ENCODE results near the gene SOWAHA.

The SOWAHA gene

GRCh38 chr5:132823481-132824050 lies 10.5 kb downstream of the SOWAHA start:
- TF ChIP-seq CTCF (IDR thresholded peaks at IDR 0.05; ENCODE audit: low read depth, low read length), result no peak
- no peak for TF ChIP-seq POLR2A (IDR thresholded peaks at IDR 0.05; ENCODE audit: extremely low read depth, insufficient read length)
- no peak for TF ChIP-seq MAX (IDR thresholded peaks at IDR 0.05; ENCODE audit: low read depth, low read length)
- TF ChIP-seq MYC (IDR thresholded peaks at IDR 0.05; ENCODE audit: low read depth, low read length), result no peak
- no peak for DNase-seq (ENCODE audit: low read depth)
- no peak overlapping the region for H3K4me3 ChIP-seq (ENCODE audit: low read depth, low read length)

GRCh38 chr5:132824426-132824825 lies 11.3 kb downstream of the SOWAHA start:
- no peak overlapping the region for H3K4me3 ChIP-seq (ENCODE audit: low read depth, low read length)
- TF ChIP-seq CTCF (IDR thresholded peaks at IDR 0.05; ENCODE audit: low read depth, low read length) (no peak), POLR2A (IDR thresholded peaks at IDR 0.05; ENCODE audit: extremely low read depth, insufficient read length) (no peak), MAX (IDR thresholded peaks at IDR 0.05; ENCODE audit: low read depth, low read length) (no peak), MYC (IDR thresholded peaks at IDR 0.05; ENCODE audit: low read depth, low read length) (no peak)

GRCh38 chr5:132825033-132825833 lies 12.1 kb downstream of the SOWAHA start:
- TF ChIP-seq POLR2A (IDR thresholded peaks at IDR 0.05; ENCODE audit: extremely low read depth, insufficient read length) (no peak), CTCF (IDR thresholded peaks at IDR 0.05; ENCODE audit: low read depth, low read length) (no peak), MYC (IDR thresholded peaks at IDR 0.05; ENCODE audit: low read depth, low read length) (no peak), MAX (IDR thresholded peaks at IDR 0.05; ENCODE audit: low read depth, low read length) (no peak)
- no peak overlapping the region for H3K4me3 ChIP-seq (ENCODE audit: low read depth, low read length)
- DNase-seq (ENCODE audit: low read depth), result no peak

More at GRCh38 chr5:132824426-132824825, 11.3 kb downstream of the SOWAHA start:
- no peak for DNase-seq (ENCODE audit: low read depth)

- no peak for TF ChIP-seq CTCF (IDR thresholded peaks at IDR 0.05; ENCODE audit: low read depth, low read length)
- no peak for TF ChIP-seq MYC (IDR thresholded peaks at IDR 0.05; ENCODE audit: low read depth, low read length)
- no peak for TF ChIP-seq MAX (IDR thresholded peaks at IDR 0.05; ENCODE audit: low read depth, low read length)
- TF ChIP-seq POLR2A (IDR thresholded peaks at IDR 0.05; ENCODE audit: extremely low read depth, insufficient read length), result no peak
- no peak overlapping the region for H3K4me3 ChIP-seq (ENCODE audit: low read depth, low read length)
- no peak for DNase-seq (ENCODE audit: low read depth)
These were observed 12.8 kb downstream of the SOWAHA start for GRCh38 chr5:132825834-132826391.

- TF ChIP-seq MAX (IDR thresholded peaks at IDR 0.05; ENCODE audit: low read depth, low read length), result no peak
- TF ChIP-seq POLR2A (IDR thresholded peaks at IDR 0.05; ENCODE audit: extremely low read depth, insufficient read length), result no peak
- no peak for TF ChIP-seq CTCF (IDR thresholded peaks at IDR 0.05; ENCODE audit: low read depth, low read length)
- no peak for TF ChIP-seq MYC (IDR thresholded peaks at IDR 0.05; ENCODE audit: low read depth, low read length)
- DNase-seq (ENCODE audit: low read depth), result no peak
- H3K4me3 ChIP-seq (ENCODE audit: low read depth, low read length), result no peak overlapping the region
These were observed 13.5 kb downstream of the SOWAHA start for GRCh38 chr5:132826424-132827082.

Measured in NB4 (cell line).